Ovary (tissue), 9 donors: ENCODE data around the gene CEP170. TPM values are rescaled to one million over a fixed set of nuclear protein-coding genes. Genes with fewer than 3 reads are reported as not detected.

Source experiments
- DNase-seq, 5 donors: peaks; one replicate each; pipeline ENCODE4 v3.0.0-alpha.2; 2019 to 2020
- H3K27ac ChIP-seq, 2 donors: fragments of 200-600 bp; one replicate each; pipeline versions ENCODE4 v1.5.1 to v1.8.0; 2019 to 2022
- H3K27me3 ChIP-seq: fragments of 200-600 bp; one replicate; pipeline ENCODE4 v1.8.0; 2022
- H3K36me3 ChIP-seq: fragments of 200-600 bp; sonication (generic); one replicate; pipeline ENCODE4 v1.5.1; 2019
- H3K4me1 ChIP-seq: one replicate; pipeline ENCODE4 v1.8.1; 2013; ENCODE audit warnings: mild to moderate bottlenecking, moderate library complexity; ENCODE audit not compliant: insufficient read depth
- H3K4me3 ChIP-seq: fragments of 200-600 bp; sonication (generic); one replicate; pipeline ENCODE4 v1.5.1; 2017
- H3K9me3 ChIP-seq, 2 donors: fragments of 200-600 bp in 1 of 2; sonication (generic) in 1 of 2; one replicate each; pipeline versions ENCODE4 v1.5.1 to v1.8.1; 2013 to 2019; ENCODE audit warnings: mild to moderate bottlenecking in 1 of 2, moderate library complexity in 1 of 2
- CTCF ChIP-seq, 3 donors: fragments of 450-650 bp in 2 of 3; fragments of 200-600 bp in 1 of 3; IDR thresholded peaks; one replicate each; pipeline versions ENCODE4 v1.5.1 to v1.8.0; 2016 to 2022; ENCODE audit warnings: antibody characterized with exemption in 3 of 3, mild to moderate bottlenecking in 1 of 3
- EP300 ChIP-seq: sonication (generic); formaldehyde crosslinking; IDR thresholded peaks from one replicate; pipeline ENCODE4 v1.6.1; 2017; ENCODE audit warnings: antibody characterized with exemption
- POLR2A ChIP-seq: fragments of 450-650 bp; IDR thresholded peaks from one replicate; pipeline ENCODE4 v1.6.1; 2017; ENCODE audit warnings: antibody characterized with exemption, mild to moderate bottlenecking, moderate library complexity
- WGBS, 3 donors: extraction: QIAGEN DNeasy Blood & Tissue Kit in 1 of 3; methylation state at CpG; one replicate each; pipeline versions ENCODE4 v1.1.5 to v1.1.7; 2013 to 2017; 5-methylcytosine and 5-hydroxymethylcytosine counted together
- intact Hi-C, 4 donors: fragments of 100-400 bp; cut with DNase I; formaldehyde crosslinking; loops; one replicate each; pipeline versions ENCODE4 v1.11.0 to v1.15.1; 2022 to 2023
- polyA plus RNA-seq, 2 donors: library from polyadenylated mRNA; stranded (reverse); fragments of 200-250 nt in 1 of 2; fragments of 350-450 nt in 1 of 2; fragmentation: Illumina TruSeq in 1 of 2; extraction: RNeasy Lipid Tissue Mini Kit (QIAGEN cat#74804) in 1 of 2; gene quantifications; one replicate each; pipeline ENCODE4 v1.2.3, GENCODE V29; 2013 to 2014
- total RNA-seq, 7 donors: library from RNA; depleted of rRNA in 2 of 7; stranded (reverse); fragments of >200 nt in 2 of 7; fragmentation: NEBNext Ultra II Directional in 3 of 7; extraction: Animal tissue kit (Norgen Biotek cat#: 25700) in 3 of 7; gene quantifications; one replicate each; pipeline versions ENCODE4 v1.1.0 to v1.2.4, GENCODE V29; 2016 to 2023
- donor health status: DM: no; HTN: no; CAD: no; lungs with moderate emphysema.
- donor health status: DM: no; HTN: no; CAD: no.
- donor health status: Bipolar disorder and iron deficiency.
- donor health status: DM: yes; HTN: yes; CAD: no.
- donor health status: DM: no; HTN: no; CAD: no.
- donor health status: DM: yes; HTN: yes; CAD: no.

Gene CEP170
- total and polyA plus RNA-seq, 9 donors = 16.4 to 66.4 (median 42.6) TPM

- no peaks in the 10 kb centered on the region for H3K9me3 ChIP-seq
- peaks cover 2% of the 10 kb centered on the region for H3K4me1 ChIP-seq
- H3K36me3 ChIP-seq = no peaks in the 10 kb centered on the region
- no peak for DNase-seq
- no peak for TF ChIP-seq EP300
- TF ChIP-seq CTCF (IDR thresholded peaks at IDR 0.05) = no peak
- no peak for TF ChIP-seq POLR2A
- intact Hi-C loops = no loop called here
- H3K4me3 ChIP-seq = no peak overlapping the region
- H3K27me3 ChIP-seq = no peaks in the 10 kb centered on the region
- no peak overlapping the region for H3K27ac ChIP-seq
Measured at GRCh38 chr1:243272401-243272800, 17.3 kb upstream of the CEP170 start.

DNA sequence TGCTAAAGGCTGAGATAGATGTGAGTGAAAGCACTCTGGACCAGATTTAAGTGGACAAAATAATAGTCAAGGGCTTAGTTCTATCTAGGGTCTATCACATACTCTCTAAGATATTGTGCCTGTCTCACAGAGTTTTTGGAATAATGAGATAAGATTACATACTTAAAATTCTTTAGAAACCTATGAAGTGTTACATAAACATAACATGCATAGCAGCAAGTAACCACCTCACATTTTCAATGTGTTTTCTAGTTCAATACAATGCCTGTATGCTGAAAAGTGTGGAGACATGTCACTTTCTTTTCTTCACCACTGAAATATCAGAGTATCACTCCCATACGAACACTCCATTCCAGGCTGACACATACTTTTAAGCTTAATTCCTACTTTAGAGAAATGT lies 16.9 kb upstream of the CEP170 start:
- TF ChIP-seq EP300 (no peak), CTCF (IDR thresholded peaks at IDR 0.05) (no peak), POLR2A (no peak)
- no peak overlapping the region for H3K27ac ChIP-seq
- no peaks in the 10 kb centered on the region for H3K9me3 ChIP-seq
- H3K27me3 ChIP-seq = no peaks in the 10 kb centered on the region
- intact Hi-C loops = no loop called here
- no peak overlapping the region for H3K4me3 ChIP-seq
- 78 to 85% (median 84%) methylated on average over 1 of the region's 1 CpG for WGBS, 3 donors
- DNase-seq = no peak
- no peaks in the 10 kb centered on the region for H3K36me3 ChIP-seq
- H3K4me1 ChIP-seq = peaks cover 2% of the 10 kb centered on the region

GRCh38 chr1:243270097-243270864 lies 15.2 kb upstream of the CEP170 start:
- no peaks in the 10 kb centered on the region for H3K9me3 ChIP-seq
- intact Hi-C loops = no loop called here

GRCh38 chr1:243269461-243269801 lies 14.3 kb upstream of the CEP170 start:
- Histone ChIP-seq H3K27me3 (no peaks in the 10 kb centered on the region), H3K4me3 (no peak overlapping the region), H3K4me1 (peaks cover 2% of the 10 kb centered on the region), H3K9me3 (no peaks in the 10 kb centered on the region), H3K36me3 (no peaks in the 10 kb centered on the region), H3K27ac (no peak overlapping the region)
- 93 to 98% (median 98%) methylated on average over 4 of the region's 4 CpGs for WGBS, 3 donors
- intact Hi-C loops = no loop called here
- TF ChIP-seq CTCF (IDR thresholded peaks at IDR 0.05) (no peak), POLR2A (no peak), EP300 (no peak)
- DNase-seq = no peak

More at GRCh38 chr1:243270097-243270864, 15.2 kb upstream of the CEP170 start:
- DNase-seq = no peak
- Histone ChIP-seq H3K27ac (no peak overlapping the region), H3K4me1 (peaks cover 2% of the 10 kb centered on the region), H3K36me3 (no peaks in the 10 kb centered on the region), H3K4me3 (no peak overlapping the region), H3K27me3 (no peaks in the 10 kb centered on the region)
- TF ChIP-seq POLR2A = no peak
- TF ChIP-seq CTCF (IDR thresholded peaks at IDR 0.05) = no peak
- no peak for TF ChIP-seq EP300
- 72 to 82% (median 78%) methylated on average over 6 of the region's 6 CpGs for WGBS, 3 donors
